HG03432 (cell line): ENCODE results near the gene C19orf73.
"Not testable (repeated sequence)": the region's sequence is repeated elsewhere in the genome, so short reads cannot be mapped to it uniquely, and the experiment has no call there.

Source experiments
- ATAC-seq: cut with Tn5 transposase; IDR thresholded peaks from one replicate; pipeline ENCODE4 v1.9.1; 2021; ENCODE audit warnings: mild to moderate bottlenecking, moderate library complexity; ENCODE audit not compliant: unreplicated experiment

Gene C19orf73

DNA sequence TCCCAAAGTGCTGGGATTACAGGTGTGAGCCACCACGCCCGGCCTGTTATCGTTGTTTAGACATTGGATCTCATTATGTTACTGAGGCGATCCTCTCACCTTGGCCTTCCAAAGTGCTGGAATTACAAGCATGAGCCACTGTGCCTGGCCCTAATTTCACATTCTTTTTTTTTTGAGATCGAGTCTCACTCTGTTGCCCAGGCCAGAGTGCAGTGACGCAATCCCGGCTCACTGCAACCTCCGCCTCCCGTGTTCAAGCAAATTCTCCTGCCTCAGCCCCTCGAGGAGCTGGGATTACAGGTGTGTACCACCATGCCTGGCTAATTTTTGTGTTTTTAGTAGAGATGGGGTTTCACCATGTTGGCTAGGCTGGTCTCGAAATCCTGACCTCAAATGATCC, 4.3 kb upstream of the C19orf73 start:
- ATAC-seq, result not testable (repeated sequence)

DNA sequence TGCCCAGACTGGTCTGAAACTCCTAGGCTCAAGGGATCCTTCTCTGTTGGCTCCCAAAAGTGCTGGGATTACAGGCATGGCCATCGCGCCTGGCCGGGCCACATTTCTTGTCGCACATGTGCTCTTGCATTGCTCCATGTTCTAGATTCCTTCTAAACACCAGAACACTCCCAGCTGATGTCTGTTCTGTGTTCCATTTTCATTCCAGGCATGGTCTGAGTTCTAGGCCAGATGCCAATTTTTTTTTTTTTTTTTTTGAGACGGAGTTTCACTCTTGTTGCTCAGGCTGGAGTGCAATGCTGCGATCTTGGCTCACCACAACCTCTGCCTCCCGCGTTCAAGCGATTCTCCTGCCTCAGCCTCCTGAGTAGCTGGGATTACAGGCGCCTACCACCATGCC, 2.9 kb upstream of the C19orf73 start:
- ATAC-seq, result not testable (repeated sequence)

DNA sequence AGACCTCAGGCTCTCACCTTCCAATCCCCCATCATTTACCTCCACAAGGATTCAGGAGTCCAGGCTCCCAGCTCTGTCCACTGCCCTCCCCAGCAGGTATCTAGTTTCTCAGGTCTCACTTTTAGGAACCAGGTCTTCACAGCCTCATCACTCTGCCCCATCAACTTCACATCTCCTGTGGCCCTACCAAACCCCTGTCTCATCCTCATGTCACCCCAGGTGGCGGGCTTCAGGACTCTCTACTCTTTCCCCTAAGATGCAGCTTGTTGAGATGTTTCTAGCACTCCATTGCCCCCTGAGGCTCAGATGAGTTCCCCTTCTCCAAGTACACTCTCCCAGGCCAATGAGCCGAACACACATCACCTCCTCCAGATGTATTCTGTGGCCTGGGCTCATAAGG, 1.9 kb upstream of the C19orf73 start:
- ATAC-seq, result no peak

DNA sequence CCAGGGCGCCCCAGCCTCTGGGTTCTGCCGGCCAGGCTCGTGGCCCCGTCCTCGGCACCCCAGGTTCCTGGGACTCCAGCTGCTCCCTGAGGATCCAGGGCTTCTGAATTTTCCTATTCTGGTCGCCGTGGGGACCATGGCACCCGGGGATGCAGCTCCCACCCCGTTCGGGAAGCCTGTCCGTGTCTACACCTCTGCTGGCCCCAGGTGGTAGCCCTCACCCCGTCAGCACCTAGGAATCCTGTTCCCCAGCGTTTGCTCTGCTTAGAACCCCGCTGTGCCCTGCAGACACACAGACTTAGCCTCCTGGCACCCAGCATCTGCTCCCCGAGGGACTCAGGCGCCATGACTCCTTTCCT, 1.4 kb upstream of the C19orf73 start:
- no peak for ATAC-seq

DNA sequence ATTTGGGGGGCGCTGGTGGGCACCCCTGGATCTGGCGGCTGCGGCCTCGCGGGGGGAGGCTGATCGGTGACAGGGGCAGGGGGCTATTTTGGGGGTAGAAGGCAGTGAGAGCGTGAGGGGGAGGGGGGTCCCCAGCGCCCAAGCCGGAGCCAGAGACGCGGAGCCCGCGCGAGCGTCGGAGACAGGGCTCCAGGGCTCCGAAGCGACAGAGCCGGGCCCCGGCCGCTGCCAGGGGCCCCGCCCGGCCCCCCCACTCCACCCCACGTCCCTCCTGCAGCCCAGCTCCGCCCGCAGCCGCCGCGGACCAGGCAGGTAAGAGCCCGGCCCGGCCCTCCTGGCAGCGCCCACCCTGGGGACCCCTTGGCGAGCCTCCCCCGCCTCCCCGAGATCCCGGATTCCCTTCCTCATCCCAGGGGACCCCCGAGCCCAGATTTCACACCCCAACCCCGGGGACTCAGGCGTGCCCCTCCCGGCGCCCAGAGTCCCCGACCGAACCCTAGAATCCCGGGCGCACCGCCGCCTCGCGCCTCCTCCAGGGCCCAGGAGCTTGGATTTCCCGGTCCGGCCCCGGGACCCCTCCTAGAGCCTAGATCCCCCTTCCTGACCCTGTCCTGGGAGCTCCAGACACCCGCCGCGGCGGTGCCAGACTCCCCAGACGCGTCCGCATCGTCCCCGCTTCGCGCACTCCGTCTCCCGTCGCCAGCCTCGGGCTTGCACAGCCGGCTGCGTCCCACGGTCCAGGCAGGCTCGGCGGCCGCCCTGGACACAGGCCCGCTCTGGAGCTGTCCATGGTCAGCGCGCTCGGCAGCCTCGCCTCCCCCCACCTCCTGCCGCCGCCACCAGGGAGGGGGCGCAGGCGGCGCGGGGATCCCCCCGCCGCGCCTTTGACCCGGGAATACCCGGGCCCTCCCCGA, 725 bp upstream of the C19orf73 start, which contains the start of gene PPFIA3:
PPFIA3 (plus strand) TSS at position 134 of the 914 bp plus-strand sequence. CDS start 8,330 bp downstream, outside the sequence.
- ATAC-seq, result no peak

DNA sequence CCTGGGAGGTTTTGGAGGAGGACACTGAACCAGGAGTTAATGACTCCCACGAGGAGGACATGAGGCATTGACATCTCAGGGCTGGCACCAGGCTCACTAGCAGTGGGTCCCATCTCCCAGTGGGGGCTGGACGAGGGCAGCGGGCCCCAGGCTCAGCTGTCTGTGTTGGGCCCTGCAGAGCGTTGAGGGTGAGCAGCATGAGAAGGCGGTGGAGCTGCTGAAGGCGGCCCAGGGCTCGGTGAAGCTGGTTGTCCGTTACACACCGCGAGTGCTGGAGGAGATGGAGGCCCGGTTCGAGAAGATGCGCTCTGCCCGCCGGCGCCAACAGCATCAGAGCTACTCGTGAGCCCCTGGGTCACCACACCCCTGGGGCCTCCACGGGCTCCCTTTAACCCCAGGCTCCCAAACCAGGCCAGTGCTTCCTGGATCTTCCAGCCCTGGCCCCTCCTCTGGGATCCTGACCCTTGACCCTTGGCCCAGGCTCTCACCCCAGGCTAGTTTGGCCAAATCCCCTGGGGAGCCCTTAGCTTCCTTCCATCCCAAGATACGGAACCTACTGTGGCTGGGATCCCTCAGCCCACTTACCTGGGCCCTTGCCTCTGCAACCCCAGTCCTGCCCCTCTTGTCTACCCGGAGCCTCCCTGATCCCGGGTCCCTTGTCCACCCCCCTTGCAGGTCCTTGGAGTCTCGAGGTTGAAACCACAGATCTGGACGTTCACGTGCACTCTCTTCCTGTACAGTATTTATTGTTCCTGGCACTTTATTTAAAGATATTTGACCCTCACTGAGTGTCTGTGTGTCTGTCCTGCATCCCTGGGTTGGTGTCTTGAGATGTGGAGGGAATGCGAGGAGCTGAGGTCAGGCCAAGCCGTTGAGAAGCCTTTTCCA, 1.0 kb downstream of the C19orf73 start:
- ATAC-seq, result no peak

- ATAC-seq, result no peak
Measured at GRCh38 chr19:49116544-49116943, 2.4 kb downstream of the C19orf73 start.

- no peak for ATAC-seq
Measured at GRCh38 chr19:49114630-49115363, 4.1 kb downstream of the C19orf73 start.

GRCh38 chr19:49113762-49114629, 4.9 kb downstream of the C19orf73 start, which contains the start of gene LIN7B:
TSS of gene LIN7B (plus strand) at chr19:49114370. CDS start at chr19:49114405, 35 bp downstream.
- peak; percentile 60 for ATAC-seq

DNA sequence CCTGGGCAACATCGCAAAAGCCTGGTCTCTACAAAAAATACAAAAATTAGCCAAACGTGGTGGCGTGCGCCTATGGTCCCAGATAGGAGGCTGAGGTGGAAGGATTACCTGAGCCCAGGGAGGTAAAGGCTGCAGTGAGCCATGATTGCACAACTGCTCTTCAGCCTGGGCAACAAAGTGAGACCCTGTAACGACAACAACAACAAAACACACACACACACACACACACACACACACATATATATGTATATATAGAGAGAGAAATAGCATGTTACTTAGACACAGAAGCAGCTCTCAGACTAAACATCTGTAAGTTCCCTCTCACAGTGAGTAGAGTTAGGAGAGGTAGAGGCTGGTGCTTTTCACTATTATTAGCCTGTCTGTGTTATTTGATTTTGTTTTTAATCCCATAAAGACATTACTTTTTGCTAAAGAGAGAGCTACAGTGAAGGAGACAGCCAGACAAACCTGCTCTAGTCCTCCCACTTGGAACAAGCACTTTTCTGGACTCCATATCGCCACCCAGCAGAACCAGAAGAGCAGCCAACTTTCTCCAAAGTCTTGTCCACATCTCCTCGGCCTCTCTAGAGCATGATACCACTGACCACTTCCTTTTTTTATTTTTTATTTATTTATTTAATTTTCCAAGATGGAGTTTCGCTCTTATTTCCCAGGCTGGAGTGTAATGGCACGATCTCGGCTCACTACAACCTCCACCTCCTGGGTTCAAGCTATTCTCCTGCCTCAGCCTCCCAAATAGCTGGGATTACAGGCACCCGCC, 7.5 kb downstream of the C19orf73 start:
- ATAC-seq, result no peak

GRCh38 chr19:49110567-49110966, 8.4 kb downstream of the C19orf73 start:
- ATAC-seq, result no peak

DNA sequence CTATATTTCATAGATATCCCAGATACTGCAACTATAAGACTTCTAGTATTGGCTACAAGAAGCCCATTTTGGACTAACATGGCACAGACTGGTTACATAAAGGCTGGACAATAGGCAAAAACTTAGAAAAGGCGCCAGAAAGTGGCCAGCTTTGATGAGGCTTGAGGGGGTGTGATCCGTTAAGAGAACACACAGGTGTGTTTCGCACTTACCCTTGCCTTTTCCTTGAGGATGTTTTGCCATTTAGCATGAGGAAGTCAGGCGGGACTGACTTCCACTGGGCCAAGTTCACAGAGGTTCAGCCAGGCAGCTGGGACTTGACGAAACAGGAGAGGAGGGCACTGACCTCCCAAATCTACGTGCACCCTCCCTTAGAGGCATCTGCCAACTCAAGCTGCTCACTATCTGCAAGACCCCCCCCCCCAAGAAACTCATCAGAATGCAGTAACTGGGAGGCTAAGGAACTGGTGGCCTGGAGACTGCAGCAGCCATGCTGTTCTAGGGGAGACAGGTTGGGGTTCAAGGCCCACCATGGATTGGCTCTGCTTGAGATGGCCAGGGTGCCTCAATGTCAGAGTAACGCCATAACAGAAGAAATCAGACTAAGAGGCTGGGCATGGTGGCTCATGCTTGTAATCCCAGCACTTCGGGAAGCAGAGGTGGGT, 9.2 kb downstream of the C19orf73 start:
- ATAC-seq, result no peak

GRCh38 chr19:49109051-49109450, 9.9 kb downstream of the C19orf73 start:
- ATAC-seq, result no peak

DNA sequence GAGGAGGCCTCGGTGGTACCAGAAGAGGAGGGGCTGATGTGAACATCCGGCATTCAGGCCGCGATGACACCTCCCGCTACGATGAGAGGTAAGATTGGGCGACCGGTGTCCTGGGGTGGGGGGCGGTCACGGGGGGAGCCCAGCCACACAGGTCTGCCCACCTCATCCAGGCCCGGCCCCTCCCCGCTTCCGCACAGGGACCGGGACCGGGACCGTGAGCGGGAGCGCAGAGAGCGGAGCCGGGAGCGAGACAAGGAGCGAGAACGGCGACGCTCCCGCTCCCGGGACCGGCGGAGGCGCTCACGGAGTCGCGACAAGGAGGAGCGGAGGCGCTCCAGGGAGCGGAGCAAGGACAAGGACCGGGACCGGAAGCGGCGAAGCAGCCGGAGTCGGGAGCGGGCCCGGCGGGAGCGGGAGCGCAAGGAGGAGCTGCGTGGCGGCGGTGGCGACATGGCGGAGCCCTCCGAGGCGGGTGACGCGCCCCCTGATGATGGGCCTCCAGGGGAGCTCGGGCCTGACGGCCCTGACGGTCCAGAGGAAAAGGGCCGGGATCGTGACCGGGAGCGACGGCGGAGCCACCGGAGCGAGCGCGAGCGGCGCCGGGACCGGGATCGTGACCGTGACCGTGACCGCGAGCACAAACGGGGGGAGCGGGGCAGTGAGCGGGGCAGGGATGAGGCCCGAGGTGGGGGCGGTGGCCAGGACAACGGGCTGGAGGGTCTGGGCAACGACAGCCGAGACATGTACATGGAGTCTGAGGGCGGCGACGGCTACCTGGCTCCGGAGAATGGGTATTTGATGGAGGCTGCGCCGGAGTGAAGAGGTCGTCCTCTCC, 11.1 kb downstream of the C19orf73 start:
- ATAC-seq, result no peak

- ATAC-seq, result no peak
Measured at GRCh38 chr19:49106648-49107135, 12.3 kb downstream of the C19orf73 start.

DNA sequence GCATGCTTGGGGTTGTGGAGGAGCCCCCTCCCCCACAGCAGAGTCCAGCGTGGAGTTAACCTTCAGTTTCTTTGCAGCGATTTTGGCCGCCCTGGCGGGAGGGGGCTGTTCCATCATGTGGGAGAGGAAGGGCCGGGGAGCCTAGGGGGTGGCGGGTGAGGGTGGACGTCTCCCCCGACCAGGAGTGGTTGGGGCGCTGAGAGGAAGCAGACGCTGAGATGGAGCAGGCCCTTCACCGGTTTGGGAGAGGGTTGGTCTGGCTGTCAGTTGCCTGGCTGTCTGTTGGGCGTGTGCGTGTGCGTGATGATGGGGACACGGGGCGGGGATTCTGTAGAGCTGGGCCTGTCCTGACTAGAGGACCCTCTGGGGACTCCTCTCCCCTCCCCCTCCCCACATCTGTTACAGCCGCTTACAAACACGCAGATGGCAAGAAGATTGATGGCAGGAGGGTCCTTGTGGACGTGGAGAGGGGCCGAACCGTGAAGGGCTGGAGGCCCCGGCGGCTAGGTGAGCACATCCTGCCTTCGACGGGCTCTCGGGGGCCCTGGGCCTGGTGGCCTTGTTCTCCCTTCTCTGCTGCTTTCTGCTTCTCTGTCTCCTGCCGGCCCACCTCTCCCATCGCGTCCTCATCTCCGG, 14.6 kb downstream of the C19orf73 start:
- no peak for ATAC-seq
